T-cell (primary cell): ENCODE data around the gene DNAJC4. TPM values are rescaled to one million over a fixed set of nuclear protein-coding genes. Genes with fewer than 3 reads are reported as not detected.
A peak's percentile ranks its signal among the peaks of the same experiment; 100 is the strongest.

Source experiments
- ATAC-seq, 4 experiments: fragments of 200-7000 bp in 3 of 4; fragments of 150-1000 bp in 1 of 4; cut with Tn5 transposase; replicated peaks in 1 of 4; 1 replicate in 3 of 4; 2 replicates in 1 of 4; pipeline ENCODE4 v1.10.0; 2021; ENCODE audit warnings: moderate library complexity in 3 of 4, mild to moderate bottlenecking in 2 of 4, moderate number of reproducible peaks in 1 of 4
- CTCF ChIA-PET, 2 donors: fragments of 300-600 bp; sonication (Branson Sonifier 250); formaldehyde crosslinking; loops; one replicate each; lab custom pipeline; 2022; ENCODE audit warnings: antibody characterized with exemption in 2 of 2; lab: Charles Lee
- POLR2A ChIA-PET, 2 donors: fragments of 300-600 bp; sonication (Branson Sonifier 250); formaldehyde crosslinking; loops; one replicate each; lab custom pipeline; 2022; ENCODE audit warnings: antibody characterized with exemption in 2 of 2; lab: Charles Lee
- DNase-seq, 35 experiments: peaks; one replicate each; pipeline versions ENCODE4 v3.0.0 to v3.0.0-alpha.2; 2013 to 2023
- H3K27ac ChIP-seq: one replicate; pipeline ENCODE4 v1.5.1; 2013; ENCODE audit warnings: low read length
- H3K27me3 ChIP-seq, 2 experiments: replicated peaks in 1 of 2; 1 replicate in 1 of 2; 2 replicates in 1 of 2; pipeline versions ENCODE4 v1.6.1 to v1.7.0; 2013; ENCODE audit warnings: low read length in 1 of 2, mixed read lengths in 1 of 2; ENCODE audit not compliant: control insufficient read depth in 2 of 2, insufficient read depth in 2 of 2; ENCODE audit errors: extremely low read depth in 1 of 2
- H3K36me3 ChIP-seq, 2 donors: 1 replicate in 1 of 2; 2 replicates in 1 of 2; pipeline versions ENCODE4 v1.6.1 to v1.7.0; 2013; ENCODE audit warnings: low read length in 1 of 2; ENCODE audit not compliant: control insufficient read depth in 2 of 2, insufficient read depth in 1 of 2; ENCODE audit errors: extremely low read depth in 1 of 2
- H3K4me1 ChIP-seq, 2 experiments: 1 replicate in 1 of 2; 2 replicates in 1 of 2; pipeline versions ENCODE4 v1.6.1 to v1.7.0; 2013; ENCODE audit warnings: low read length in 2 of 2, mixed read lengths in 1 of 2; ENCODE audit not compliant: insufficient read depth in 2 of 2, control insufficient read depth in 1 of 2; ENCODE audit errors: extremely low read depth in 1 of 2
- H3K4me3 ChIP-seq, 2 donors: 1 replicate in 1 of 2; 2 replicates in 1 of 2; pipeline versions ENCODE4 v1.5.1 to v1.7.0; 2013; ENCODE audit warnings: mild to moderate bottlenecking in 2 of 2, low read length in 1 of 2, moderate library complexity in 1 of 2; ENCODE audit not compliant: control insufficient read depth in 1 of 2; ENCODE audit errors: extremely low read depth in 1 of 2
- H3K9me3 ChIP-seq: 2 replicates; pipeline ENCODE4 v1.7.0; 2013
- H3K27ac Mint-ChIP-seq, 2 donors: one replicate each; pipeline ENCODE4 v1.8.0; 2020 to 2021; ENCODE audit warnings: mild to moderate bottlenecking in 2 of 2, mixed read lengths in 2 of 2
- H3K27me3 Mint-ChIP-seq, 2 donors: one replicate each; pipeline ENCODE4 v1.8.0; 2021 to 2022; ENCODE audit warnings: mixed read lengths in 2 of 2
- H3K36me3 Mint-ChIP-seq: one replicate; pipeline ENCODE4 v1.8.0; 2021; ENCODE audit warnings: mixed read lengths
- H3K4me1 Mint-ChIP-seq, 3 donors: one replicate each; pipeline ENCODE4 v1.8.0; 2020 to 2022; ENCODE audit warnings: mixed read lengths in 3 of 3, mild to moderate bottlenecking in 1 of 3
- H3K4me3 Mint-ChIP-seq, 3 donors: one replicate each; pipeline ENCODE4 v1.8.0; 2020 to 2022; ENCODE audit warnings: mild to moderate bottlenecking in 3 of 3, mixed read lengths in 3 of 3, moderate library complexity in 3 of 3
- H3K9me3 Mint-ChIP-seq, 3 donors: one replicate each; pipeline ENCODE4 v1.8.0; 2020 to 2022; ENCODE audit warnings: mixed read lengths in 3 of 3
- WGBS: methylation state at CpG from one replicate; pipeline ENCODE4 v1.1.5; 2013; ENCODE audit warnings: missing lambda C conversion rate; ENCODE audit not compliant: insufficient coverage; 5-methylcytosine and 5-hydroxymethylcytosine counted together
- total RNA-seq, 35 experiments: library from RNA in 6 of 35; stranded (reverse) in 6 of 35; fragments of 120-200 nt in 1 of 35; gene quantifications; one replicate each; pipeline versions ENCODE4 v1.2.1 to v1.2.4 and lab custom pipeline; 2013 to 2026

The DNAJC4 gene
- total RNA-seq, 5 donors from 2014 or later (not counting 1 experiment from before 2014, with no cell fraction given), result 46.2 to 64.7 (median 51.4) TPM

GRCh38 chr11:64234647-64235379, 4.5 kb downstream of the DNAJC4 start:
- peaks cover 39 to 43% (median 39%) of the 10 kb centered on the region in 3 donors for H3K4me1 Mint-ChIP-seq

DNA sequence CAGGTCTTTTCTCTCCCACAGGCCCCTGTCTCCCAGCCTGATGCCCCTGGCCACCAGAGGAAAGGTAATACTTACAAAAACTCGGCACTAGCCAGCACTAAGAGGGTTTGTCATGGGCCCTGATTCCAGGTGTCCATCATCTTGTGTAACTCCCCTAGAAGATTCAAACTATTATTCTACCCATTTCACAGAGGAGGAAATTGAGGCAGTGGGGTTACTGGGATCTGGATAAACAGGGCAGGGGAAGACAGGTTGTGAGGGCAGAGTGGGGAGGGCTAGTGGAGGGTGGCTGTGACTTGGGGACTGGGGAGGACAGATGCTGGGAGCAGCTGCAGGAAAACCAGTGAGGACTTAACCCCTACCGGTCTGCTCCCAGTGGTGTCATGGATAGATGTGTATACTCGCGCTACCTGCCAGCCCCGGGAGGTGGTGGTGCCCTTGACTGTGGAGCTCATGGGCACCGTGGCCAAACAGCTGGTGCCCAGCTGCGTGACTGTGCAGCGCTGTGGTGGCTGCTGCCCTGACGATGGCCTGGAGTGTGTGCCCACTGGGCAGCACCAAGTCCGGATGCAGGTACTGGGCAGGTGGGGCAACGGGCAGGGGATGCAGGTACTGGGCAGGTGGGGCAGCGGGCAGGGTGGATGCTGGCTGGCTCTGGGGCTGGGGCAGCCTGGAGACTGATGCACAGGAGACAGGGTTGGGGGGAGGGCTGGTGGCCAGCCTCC, 5.3 kb downstream of the DNAJC4 start:
- ChIA-PET POLR2A (no interaction called here), CTCF (interaction anchor here in 1 of 2 donors (1.9 kb wide), 1 partner anchor 31 kb away, joined by 5 read pairs; no protein-coding TSS in a partner anchor)
- Mint-ChIP-seq H3K9me3 (no peaks in the 10 kb centered on the region), H3K36me3 (no peaks in the 10 kb centered on the region), H3K4me1 (peaks cover 42 to 45% (median 43%) of the 10 kb centered on the region in 3 donors), H3K27ac (peak overlapping the region; percentile 72 to 84), H3K27me3 (no peaks in the 10 kb centered on the region), H3K4me3 (peak overlapping the region; percentile 79 to 84 (median 81))
- 95% methylated on average over 10 of the region's 12 CpGs for WGBS
- Histone ChIP-seq H3K27ac (peak overlapping the region; percentile 38), H3K27me3 (no peaks in the 10 kb centered on the region), H3K4me3 (peak overlapping the region; percentile 58 to 70), H3K9me3 (no peaks in the 10 kb centered on the region), H3K36me3 (peaks cover 10 to 16% of the 10 kb centered on the region in 2 donors), H3K4me1 (peaks cover 9 to 51% of the 10 kb centered on the region in 2 experiments)
- DNase-seq, result no peak
- no peak for ATAC-seq

More at GRCh38 chr11:64234647-64235379, 4.5 kb downstream of the DNAJC4 start:
- DNase-seq (peak in 23 of 35 experiments; percentile 35 to 79 (median 49)), ATAC-seq (peak; percentile 56 to 69 (median 61))
- Mint-ChIP-seq H3K27ac (peak overlapping the region; percentile 72 to 84), H3K27me3 (no peaks in the 10 kb centered on the region), H3K9me3 (no peaks in the 10 kb centered on the region), H3K4me3 (peak overlapping the region; percentile 79 to 84 (median 81)), H3K36me3 (no peaks in the 10 kb centered on the region)
- Histone ChIP-seq H3K36me3 (peaks cover 10 to 16% of the 10 kb centered on the region in 2 donors), H3K27me3 (no peaks in the 10 kb centered on the region), H3K4me1 (peaks cover 9 to 51% of the 10 kb centered on the region in 2 experiments), H3K4me3 (peak overlapping the region; percentile 58 to 70), H3K9me3 (no peaks in the 10 kb centered on the region), H3K27ac (peak overlapping the region; percentile 38)
- CTCF ChIA-PET, result no interaction called here
- POLR2A ChIA-PET, result no interaction called here
- WGBS, result under 1% methylated on average over 73 of the region's 80 CpGs

- no peak overlapping the region for H3K4me3 Mint-ChIP-seq
- H3K9me3 ChIP-seq, result no peaks in the 10 kb centered on the region
- WGBS, result 98% methylated on average over 8 of the region's 12 CpGs
- POLR2A ChIA-PET, result no interaction called here
- ATAC-seq, result no peak
- no peaks in the 10 kb centered on the region for H3K9me3 Mint-ChIP-seq
- no peak overlapping the region for H3K4me3 ChIP-seq
- H3K27ac Mint-ChIP-seq, result peak overlapping the region in 1 of 2 donors; percentile 34
- peaks cover 8 to 48% of the 10 kb centered on the region in 2 experiments for H3K4me1 ChIP-seq
- H3K27me3 Mint-ChIP-seq, result no peaks in the 10 kb centered on the region
- peaks cover 38 to 45% (median 38%) of the 10 kb centered on the region in 3 donors for H3K4me1 Mint-ChIP-seq
- H3K36me3 Mint-ChIP-seq, result no peaks in the 10 kb centered on the region
- CTCF ChIA-PET, result interaction anchor here in 1 of 2 donors (0.6 to 1.9 kb wide), 2 partner anchors 32 to 34 kb away, joined by 3 to 5 read pairs; no protein-coding TSS in a partner anchor
- H3K27me3 ChIP-seq, result no peaks in the 10 kb centered on the region
- H3K36me3 ChIP-seq, result peaks cover 10 to 16% of the 10 kb centered on the region in 2 donors
- no peak overlapping the region for H3K27ac ChIP-seq
- no peak for DNase-seq
Measured at GRCh38 chr11:64237484-64237951, 7.2 kb downstream of the DNAJC4 start.

GRCh38 chr11:64238076-64238475, 7.7 kb downstream of the DNAJC4 start:
- H3K9me3 Mint-ChIP-seq, result no peaks in the 10 kb centered on the region
- ChIA-PET POLR2A (no interaction called here), CTCF (interaction anchor here in 1 of 2 donors (0.6 kb wide), 1 partner anchor 33 kb away, joined by 3 read pairs; no protein-coding TSS in a partner anchor)
- no peak overlapping the region for H3K27ac ChIP-seq
- no peaks in the 10 kb centered on the region for H3K27me3 ChIP-seq
- H3K4me1 Mint-ChIP-seq, result peaks cover 38 to 43% (median 39%) of the 10 kb centered on the region in 3 donors
- H3K4me3 ChIP-seq, result no peak overlapping the region
- no peaks in the 10 kb centered on the region for H3K36me3 Mint-ChIP-seq
- no peak for DNase-seq
- no peaks in the 10 kb centered on the region for H3K27me3 Mint-ChIP-seq
- H3K36me3 ChIP-seq, result peaks cover 11 to 16% of the 10 kb centered on the region in 2 donors
- peaks cover 10 to 49% of the 10 kb centered on the region in 2 experiments for H3K4me1 ChIP-seq
- H3K4me3 Mint-ChIP-seq, result no peak overlapping the region
- no peaks in the 10 kb centered on the region for H3K9me3 ChIP-seq
- 89% methylated on average over 3 of the region's 9 CpGs for WGBS
- ATAC-seq, result no peak
- H3K27ac Mint-ChIP-seq, result peak overlapping the region in 1 of 2 donors; percentile 55

GRCh38 chr11:64238999-64239398, 8.7 kb downstream of the DNAJC4 start:
- Histone ChIP-seq H3K9me3 (no peaks in the 10 kb centered on the region), H3K4me1 (peaks cover 12 to 45% of the 10 kb centered on the region in 2 experiments), H3K36me3 (peaks cover 16 to 24% of the 10 kb centered on the region in 2 donors), H3K4me3 (no peak overlapping the region), H3K27me3 (no peaks in the 10 kb centered on the region), H3K27ac (no peak overlapping the region)
- no peak for DNase-seq
- H3K27me3 Mint-ChIP-seq, result no peaks in the 10 kb centered on the region
- ATAC-seq, result no peak
- peaks cover 38 to 44% (median 41%) of the 10 kb centered on the region in 3 donors for H3K4me1 Mint-ChIP-seq
- CTCF ChIA-PET, result no interaction called here
- POLR2A ChIA-PET, result no interaction called here
- no peaks in the 10 kb centered on the region for H3K9me3 Mint-ChIP-seq
- no peaks in the 10 kb centered on the region for H3K36me3 Mint-ChIP-seq
- 100% methylated on average over 3 of the region's 5 CpGs for WGBS
- no peak overlapping the region for H3K4me3 Mint-ChIP-seq
- peak overlapping the region; percentile 55 to 66 for H3K27ac Mint-ChIP-seq
